ENCODE data around the gene SLC12A8. TPM values are rescaled to one million over a fixed set of nuclear protein-coding genes. Genes with fewer than 3 reads are reported as not detected.

SLC12A8 gene
- total and polyA plus RNA-seq, 9 of the 15 experiments (the other 6 are each of a cell fraction or from before 2014, with no cell fraction given): 0.04 to 0.33 (median 0.09) TPM; not detected in 4

- TF ChIP-seq STAT6 (CRISPR knock-in tag; IDR thresholded peaks at IDR 0.05) (no peak), STAT5A (IDR thresholded peaks at IDR 0.05; ENCODE audit: borderline replicate concordance, low read length) (no peak), CREB1 (IDR thresholded peaks at IDR 0.05) (peak; percentile 91), CREB1 (CRISPR knock-in tag; IDR thresholded peaks at IDR 0.05) (peak; percentile 86), SRSF7 (optimal IDR thresholded peaks at IDR 0.05; ENCODE audit: low read depth, low read length) (no peak), CBX5 (IDR thresholded peaks at IDR 0.05; ENCODE audit: borderline replicate concordance, low read depth) (no peak), GTF2E2 (tag; IDR thresholded peaks at IDR 0.05) (no peak), POLR2H (tag; IDR thresholded peaks at IDR 0.05; ENCODE audit: low read depth) (peak; percentile 22; the same call in 1 of the 2 replicates), PURB (CRISPR knock-in tag; IDR thresholded peaks at IDR 0.05; ENCODE audit: low read depth) (no peak), HMBOX1 (IDR thresholded peaks at IDR 0.05) (peak; percentile 70), SMARCE1 (IDR thresholded peaks at IDR 0.05) (no peak), RAD21 (CRISPR knock-in tag; conservative IDR thresholded peaks at IDR 0.05 in 1 of 2, IDR thresholded peaks at IDR 0.05 in 1 of 2) (no peak), EWSR1 (IDR thresholded peaks at IDR 0.05; ENCODE audit: borderline replicate concordance, low read depth, partially characterized antibody) (no peak), PCBP1 (IDR thresholded peaks at IDR 0.05; ENCODE audit: low read depth, low read length, poor library complexity, severe bottlenecking) (no peak), E2F3 (CRISPR knock-in tag; IDR thresholded peaks at IDR 0.05) (0 out of 2 replicates have a peak, but pooled peaks have one; percentile 47), KLF10 (CRISPR knock-in tag; IDR thresholded peaks at IDR 0.05) (no peak), ETS1 (conservative IDR thresholded peaks at IDR 0.05; ENCODE audit: control insufficient read depth, low read depth, low read length) (no peak), ZFPM2 (CRISPR knock-in tag; IDR thresholded peaks at IDR 0.05) (no peak), ZBTB8A (IDR thresholded peaks at IDR 0.05; ENCODE audit: partially characterized antibody) (no peak), ZC3H8 (IDR thresholded peaks at IDR 0.05) (no peak), SRSF9 (IDR thresholded peaks at IDR 0.05; ENCODE audit: borderline replicate concordance, low read depth, low read length) (no peak), NR2C2 (CRISPR knock-in tag; IDR thresholded peaks at IDR 0.05) (no peak), NR2C2 (tag; IDR thresholded peaks at IDR 0.05) (peak; percentile 72), ZBTB7A (IDR thresholded peaks at IDR 0.05; ENCODE audit: borderline replicate concordance, control insufficient read depth, low read depth, low read length) (no peak)
Observed at GRCh38 chr3:125154800-125155269, 57.7 kb downstream of the SLC12A8 start (continued).
